DND-41 (cell line): ENCODE results near the gene XRCC3.

ENCODE experiments used
- ATAC-seq: fragments of 200-7000 bp; cut with Tn5 transposase; 3 replicates; pipeline ENCODE4 v1.9.1; 2021; ENCODE audit warnings: low read depth; ENCODE audit not compliant: insufficient read depth
- DNase-seq: peaks from one replicate; pipeline ENCODE4 v3.0.0-alpha.2; 2020
- H2AFZ ChIP-seq: 2 replicates; pipeline ENCODE4 v1.6.0; 2012; ENCODE audit warnings: low read depth, low read length
- H3K27ac ChIP-seq: 2 replicates; pipeline ENCODE4 v1.5.1; 2012; ENCODE audit warnings: low read length, inconsistent platforms
- H3K27me3 ChIP-seq: fragments of 200-600 bp; sonication (generic); 2 replicates; pipeline ENCODE4 v1.6.0; 2012; ENCODE audit warnings: low read length, mild to moderate bottlenecking, inconsistent platforms; ENCODE audit not compliant: insufficient read depth, poor library complexity
- H3K36me3 ChIP-seq: 2 replicates; pipeline ENCODE4 v1.5.1; 2012; ENCODE audit warnings: low read length, inconsistent platforms; ENCODE audit not compliant: insufficient read depth
- H3K4me1 ChIP-seq: 2 replicates; pipeline ENCODE4 v1.5.1; 2012; ENCODE audit warnings: mild to moderate bottlenecking, low read length; ENCODE audit not compliant: insufficient read depth
- H3K4me2 ChIP-seq: 2 replicates; pipeline ENCODE4 v1.6.0; 2012; ENCODE audit warnings: mild to moderate bottlenecking, moderate library complexity, low read length, inconsistent platforms; ENCODE audit not compliant: insufficient read depth
- H3K4me3 ChIP-seq, 2 experiments: fragments of 200-600 bp in 1 of 2; shearing (Covaris generic) in 1 of 2; 2 replicates each; pipeline ENCODE4 v1.5.1; 2012 to 2016; ENCODE audit warnings: inconsistent platforms in 2 of 2, low read length in 2 of 2, mild to moderate bottlenecking in 2 of 2, low read depth in 1 of 2, moderate library complexity in 1 of 2
- H3K79me2 ChIP-seq: 2 replicates; pipeline ENCODE4 v1.6.0; 2012; ENCODE audit warnings: low read length, inconsistent platforms; ENCODE audit not compliant: insufficient read depth
- H3K9ac ChIP-seq: 2 replicates; pipeline ENCODE4 v1.6.0; 2012; ENCODE audit warnings: low read depth, mild to moderate bottlenecking, inconsistent platforms, low read length, moderate library complexity
- H3K9me3 ChIP-seq: 2 replicates; pipeline ENCODE4 v1.5.1; 2012; ENCODE audit warnings: low read length, moderate library complexity, mild to moderate bottlenecking, inconsistent platforms; ENCODE audit not compliant: insufficient read depth, severe bottlenecking
- H4K20me1 ChIP-seq: 2 replicates; pipeline ENCODE4 v1.6.0; 2012; ENCODE audit warnings: low read length; ENCODE audit not compliant: insufficient read depth
- CTCF ChIP-seq: IDR thresholded peaks from 2 replicates; pipeline ENCODE4 v1.5.1; 2012; ENCODE audit warnings: borderline replicate concordance, low read length, moderate library complexity, mild to moderate bottlenecking; ENCODE audit not compliant: poor library complexity, severe bottlenecking; ENCODE audit errors: extremely low read depth
- EZH2 ChIP-seq: IDR thresholded peaks from 3 replicates; pipeline ENCODE4 v1.6.1; 2012; ENCODE audit warnings: borderline replicate concordance, low read depth, mild to moderate bottlenecking, moderate library complexity, low read length, inconsistent platforms; ENCODE audit not compliant: severe bottlenecking

Gene XRCC3

GRCh38 chr14:103735815-103736545 lies 20.7 kb upstream of the XRCC3 start:
- no peak for ATAC-seq
- H3K27ac ChIP-seq, result no peak overlapping the region

DNA sequence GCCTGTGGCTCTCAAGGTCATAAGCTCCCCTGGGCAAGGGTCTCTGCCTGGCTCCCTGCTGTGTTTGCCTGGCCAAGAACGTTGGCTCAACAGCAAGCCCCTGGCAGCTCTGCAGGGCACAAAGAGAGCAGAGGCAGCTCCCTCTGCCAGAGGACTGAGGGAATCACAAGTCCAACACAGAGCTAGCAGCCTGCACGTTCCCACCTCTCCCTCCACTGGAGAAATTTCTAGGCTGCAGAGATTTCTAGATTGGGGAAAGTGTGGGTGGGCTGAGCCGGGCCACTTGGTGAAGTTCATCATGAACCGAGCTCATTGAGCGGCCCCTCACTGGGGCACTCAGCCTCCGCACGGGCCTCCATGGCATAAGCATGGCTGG lies 20.2 kb upstream of the XRCC3 start:
- H3K4me2 ChIP-seq, result no peak overlapping the region
- no peak overlapping the region for H3K4me3 ChIP-seq
- H4K20me1 ChIP-seq, result no peaks in the 10 kb centered on the region
- H3K9me3 ChIP-seq, result no peaks in the 10 kb centered on the region
- H3K36me3 ChIP-seq, result peaks cover 23% of the 10 kb centered on the region
- H3K79me2 ChIP-seq, result no peaks in the 10 kb centered on the region
- H2AFZ ChIP-seq, result no peak overlapping the region
- H3K9ac ChIP-seq, result no peak overlapping the region
- no peak for ATAC-seq
- H3K27ac ChIP-seq, result no peak overlapping the region
- H3K4me1 ChIP-seq, result no peaks in the 10 kb centered on the region
- no peaks in the 10 kb centered on the region for H3K27me3 ChIP-seq
- DNase-seq, result no peak
- TF ChIP-seq EZH2 (no peak), CTCF (no peak)

More at GRCh38 chr14:103735815-103736545, 20.7 kb upstream of the XRCC3 start:
- TF ChIP-seq CTCF (no peak), EZH2 (no peak)
- no peak for DNase-seq
- Histone ChIP-seq H3K27me3 (no peaks in the 10 kb centered on the region), H3K4me1 (no peaks in the 10 kb centered on the region), H3K4me3 (no peak overlapping the region), H3K4me2 (no peak overlapping the region), H3K9me3 (no peaks in the 10 kb centered on the region), H2AFZ (no peak overlapping the region), H4K20me1 (no peaks in the 10 kb centered on the region), H3K36me3 (peaks cover 19% of the 10 kb centered on the region), H3K9ac (no peak overlapping the region), H3K79me2 (no peaks in the 10 kb centered on the region)

DNA sequence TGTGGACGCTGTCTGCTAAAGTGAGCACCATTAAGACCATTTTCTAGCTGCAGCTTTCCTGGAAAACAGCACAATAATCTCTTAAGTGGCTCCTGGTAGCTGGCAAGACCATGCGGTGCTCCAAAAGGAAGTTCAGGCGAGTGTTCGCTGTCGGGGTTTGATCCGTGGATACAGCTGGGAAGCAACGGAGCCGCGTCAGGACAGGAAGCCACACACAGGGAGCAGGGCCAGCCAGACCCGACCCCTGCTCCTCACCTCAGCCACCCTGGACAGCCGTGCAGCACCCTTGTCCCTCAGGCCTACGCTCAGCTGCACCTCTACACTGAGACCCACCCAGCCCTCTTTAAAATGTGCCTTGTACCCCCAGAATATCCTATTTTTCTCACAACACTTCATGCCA lies 19.8 kb upstream of the XRCC3 start:
- Histone ChIP-seq H2AFZ (no peak overlapping the region), H3K9me3 (no peaks in the 10 kb centered on the region), H3K4me3 (no peak overlapping the region), H3K27ac (no peak overlapping the region), H3K4me2 (no peak overlapping the region), H3K79me2 (no peaks in the 10 kb centered on the region), H3K9ac (no peak overlapping the region), H3K27me3 (no peaks in the 10 kb centered on the region), H4K20me1 (no peaks in the 10 kb centered on the region), H3K36me3 (peaks cover 27% of the 10 kb centered on the region), H3K4me1 (no peaks in the 10 kb centered on the region)
- no peak for DNase-seq
- ATAC-seq, result no peak
- TF ChIP-seq EZH2, result no peak
- TF ChIP-seq CTCF, result no peak
